Measurements from ENCODE around the gene SAPCD2. TPM values are rescaled to one million over a fixed set of nuclear protein-coding genes. Genes with fewer than 3 reads are reported as not detected.

SAPCD2 gene
- total RNA-seq, 4 donors from 2014 or later, result 0.16 to 0.24 (median 0.17) TPM; not detected in 1

GRCh38 chr9:137015976-137016375 lies 54.4 kb downstream of the SAPCD2 start:
- H3K27me3 ChIP-seq, result no peaks in the 10 kb centered on the region
- no peaks in the 10 kb centered on the region for H3K9me3 ChIP-seq
- H3K27ac ChIP-seq, result no peak overlapping the region
- H3K4me3 ChIP-seq, result no peak overlapping the region
- peaks cover 0 to 57% of the 10 kb centered on the region in 2 donors for H3K36me3 ChIP-seq
- intact Hi-C loops (cut with DNase I; ENCODE audit: low total_unique reads), result no loop called here
- H3K4me1 ChIP-seq, result no peaks in the 10 kb centered on the region
- TF ChIP-seq CTCF (IDR thresholded peaks at IDR 0.05 in 4 of 5, conservative IDR thresholded peaks at IDR 0.05 in 1 of 5) (no peak), POLR2A (IDR thresholded peaks at IDR 0.05) (no peak)
- DNase-seq (no peak), ATAC-seq (no peak)
- in situ Hi-C loops (cut with MboI; ENCODE audit: low sequenced_read_pairs in 4 of 4), result no loop called here

GRCh38 chr9:137015540-137015930 lies 54.8 kb downstream of the SAPCD2 start:
- DNase-seq (no peak), ATAC-seq (no peak)
- H3K4me3 ChIP-seq, result no peak overlapping the region
- in situ Hi-C loops (cut with MboI; ENCODE audit: low sequenced_read_pairs in 4 of 4), result no loop called here
- intact Hi-C loops (cut with DNase I; ENCODE audit: low total_unique reads), result no loop called here
- no peak for TF ChIP-seq POLR2A (IDR thresholded peaks at IDR 0.05)
- TF ChIP-seq CTCF (IDR thresholded peaks at IDR 0.05 in 4 of 5, conservative IDR thresholded peaks at IDR 0.05 in 1 of 5), result no peak
- no peaks in the 10 kb centered on the region for H3K27me3 ChIP-seq
- peaks cover 0 to 55% of the 10 kb centered on the region in 2 donors for H3K36me3 ChIP-seq
- no peaks in the 10 kb centered on the region for H3K9me3 ChIP-seq
- H3K27ac ChIP-seq, result no peak overlapping the region
- no peaks in the 10 kb centered on the region for H3K4me1 ChIP-seq

GRCh38 chr9:137014776-137015539 lies 55.4 kb downstream of the SAPCD2 start:
- no peak for ATAC-seq
- no peaks in the 10 kb centered on the region for H3K27me3 ChIP-seq
- TF ChIP-seq POLR2A (IDR thresholded peaks at IDR 0.05) (no peak), CTCF (IDR thresholded peaks at IDR 0.05 in 4 of 5, conservative IDR thresholded peaks at IDR 0.05 in 1 of 5) (no peak)
- in situ Hi-C loops (cut with MboI; ENCODE audit: low sequenced_read_pairs in 4 of 4), result no loop called here
- no peak overlapping the region for H3K4me3 ChIP-seq
- DNase-seq, result no peak
- intact Hi-C loops (cut with DNase I; ENCODE audit: low total_unique reads), result no loop called here
- no peaks in the 10 kb centered on the region for H3K4me1 ChIP-seq
- no peaks in the 10 kb centered on the region for H3K9me3 ChIP-seq
- H3K36me3 ChIP-seq, result peaks cover 0 to 55% of the 10 kb centered on the region in 2 donors
- H3K27ac ChIP-seq, result no peak overlapping the region

GRCh38 chr9:137014166-137014565 lies 56.2 kb downstream of the SAPCD2 start:
- peaks cover 0 to 62% of the 10 kb centered on the region in 2 donors for H3K36me3 ChIP-seq
- in situ Hi-C loops (cut with MboI; ENCODE audit: low sequenced_read_pairs in 4 of 4), result no loop called here

More at GRCh38 chr9:137014166-137014565, 56.2 kb downstream of the SAPCD2 start:
- no peak for DNase-seq
- Histone ChIP-seq H3K27ac (no peak overlapping the region), H3K4me1 (no peaks in the 10 kb centered on the region), H3K27me3 (no peaks in the 10 kb centered on the region), H3K9me3 (no peaks in the 10 kb centered on the region), H3K4me3 (no peak overlapping the region)
- no peak for TF ChIP-seq POLR2A (IDR thresholded peaks at IDR 0.05)
- TF ChIP-seq CTCF (IDR thresholded peaks at IDR 0.05 in 4 of 5, conservative IDR thresholded peaks at IDR 0.05 in 1 of 5), result no peak
- ATAC-seq, result no peak
- intact Hi-C loops (cut with DNase I; ENCODE audit: low total_unique reads), result no loop called here

All from gastrocnemius medialis (tissue), 4 donors.